PC-3 (cell line): ENCODE results near the gene CAPZB. TPM values are rescaled to one million over a fixed set of nuclear protein-coding genes. Genes with fewer than 3 reads are reported as not detected.

Experiments used
- ATAC-seq: fragments of 200-7000 bp; cut with Tn5 transposase; 2 replicates; pipeline ENCODE4 v1.9.1; 2020; ENCODE audit warnings: mild to moderate bottlenecking, moderate library complexity
- BruUV-seq: library from RNA; stranded (reverse); fragments of 400-500 nt; replicated peaks from 2 replicates; lab custom pipeline; 2021; lab: Mats Ljungman, UMichigan
- CTCF ChIA-PET: fragments of 300-600 bp; sonication (Branson Sonifier 250); formaldehyde crosslinking; loops from one replicate; lab custom pipeline; 2022; ENCODE audit warnings: antibody characterized with exemption; lab: Charles Lee
- POLR2A ChIA-PET: fragments of 300-600 bp; sonication (Branson Sonifier 250); formaldehyde crosslinking; loops from one replicate; lab custom pipeline; 2022; ENCODE audit warnings: antibody characterized with exemption; ENCODE audit not compliant: unreplicated experiment; lab: Charles Lee
- DNase-seq: peaks from one replicate; pipeline ENCODE4 v3.0.0-alpha.2; 2015
- H2AFZ ChIP-seq: fragments of 300-600 bp; sonication (generic); 2 replicates; pipeline ENCODE4 v1.6.0; 2016; ENCODE audit warnings: antibody characterized with exemption, low read length
- H3F3A ChIP-seq: fragments of 300-600 bp; sonication (generic); one replicate; pipeline ENCODE4 v1.6.0; 2017; ENCODE audit warnings: antibody characterized with exemption, low read length, control low read depth, mild to moderate bottlenecking; ENCODE audit not compliant: unreplicated experiment
- H3K27ac ChIP-seq: fragments of 300-600 bp; sonication (generic); 2 replicates; pipeline ENCODE4 v1.5.1; 2016; ENCODE audit warnings: mild to moderate bottlenecking, low read length
- H3K27me3 ChIP-seq: fragments of 300-600 bp; sonication (generic); 2 replicates; pipeline ENCODE4 v1.6.1; 2016; ENCODE audit warnings: low read length, mixed read lengths
- H3K36me3 ChIP-seq: fragments of 300-600 bp; sonication (generic); 2 replicates; pipeline ENCODE4 v1.6.1; 2016; ENCODE audit warnings: low read depth, mixed run types, low read length, mixed read lengths
- H3K4me1 ChIP-seq: fragments of 300-600 bp; sonication (generic); 2 replicates; pipeline ENCODE4 v1.5.1; 2016; ENCODE audit warnings: low read length; ENCODE audit not compliant: insufficient read depth
- H3K4me2 ChIP-seq: fragments of 300-600 bp; sonication (generic); 2 replicates; pipeline ENCODE4 v1.6.0; 2016; ENCODE audit warnings: low read length
- H3K4me3 ChIP-seq: fragments of 300-600 bp; sonication (generic); 2 replicates; pipeline ENCODE4 v1.5.1; 2016; ENCODE audit warnings: mild to moderate bottlenecking, low read length, mixed read lengths
- H3K79me2 ChIP-seq: fragments of 300-600 bp; sonication (generic); 2 replicates; pipeline ENCODE4 v1.6.1; 2017; ENCODE audit warnings: low read length, mixed read lengths
- H3K9ac ChIP-seq: fragments of 300-600 bp; sonication (generic); 2 replicates; pipeline ENCODE4 v1.6.0; 2016; ENCODE audit warnings: mild to moderate bottlenecking, low read length
- H3K9me2 ChIP-seq: fragments of 300-600 bp; sonication (generic); replicated peaks from 2 replicates; pipeline ENCODE4 v1.6.1; 2016; ENCODE audit warnings: mixed run types, low read length, mixed read lengths
- H3K9me3 ChIP-seq: fragments of 300-600 bp; sonication (generic); 2 replicates; pipeline ENCODE4 v1.6.1; 2016; ENCODE audit warnings: low read length, mixed read lengths
- H4K20me1 ChIP-seq: fragments of 300-600 bp; sonication (generic); 2 replicates; pipeline ENCODE4 v1.6.1; 2016; ENCODE audit warnings: low read length, mixed read lengths
- EZH2 ChIP-seq: fragments of 300-600 bp; sonication (generic); IDR thresholded peaks from one replicate; pipeline ENCODE4 v1.6.1; 2017; ENCODE audit warnings: antibody characterized with exemption, mild to moderate bottlenecking, low read length; ENCODE audit not compliant: unreplicated experiment
- EZH2phosphoT487 ChIP-seq: fragments of 300-600 bp; sonication (generic); IDR thresholded peaks from 2 replicates; pipeline ENCODE4 v1.6.1; 2018; ENCODE audit warnings: mild to moderate bottlenecking, antibody characterized with exemption, low read length, borderline replicate concordance
- intact Hi-C: fragments of 100-400 bp; cut with micrococcal nuclease; formaldehyde crosslinking; loops from 2 replicates; pipeline ENCODE4 v1.9.0; 2023
- total RNA-seq: library from RNA; depleted of rRNA; stranded (reverse); fragments of >200 nt; gene quantifications from 2 replicates; pipeline ENCODE4 v1.2.3, GENCODE V29; 2014
- TF ChIP-seq, protein P1 (sequence below): fragments of 300-600 bp; sonication (generic); conservative IDR thresholded peaks from 2 replicates; pipeline ENCODE4 v1.5.1; 2017; ENCODE audit warnings: antibody characterized with exemption, low read depth, mild to moderate bottlenecking, low read length

CAPZB gene
- total RNA-seq, 1 experiment from 2014 or later, result 86.7 TPM

DNA sequence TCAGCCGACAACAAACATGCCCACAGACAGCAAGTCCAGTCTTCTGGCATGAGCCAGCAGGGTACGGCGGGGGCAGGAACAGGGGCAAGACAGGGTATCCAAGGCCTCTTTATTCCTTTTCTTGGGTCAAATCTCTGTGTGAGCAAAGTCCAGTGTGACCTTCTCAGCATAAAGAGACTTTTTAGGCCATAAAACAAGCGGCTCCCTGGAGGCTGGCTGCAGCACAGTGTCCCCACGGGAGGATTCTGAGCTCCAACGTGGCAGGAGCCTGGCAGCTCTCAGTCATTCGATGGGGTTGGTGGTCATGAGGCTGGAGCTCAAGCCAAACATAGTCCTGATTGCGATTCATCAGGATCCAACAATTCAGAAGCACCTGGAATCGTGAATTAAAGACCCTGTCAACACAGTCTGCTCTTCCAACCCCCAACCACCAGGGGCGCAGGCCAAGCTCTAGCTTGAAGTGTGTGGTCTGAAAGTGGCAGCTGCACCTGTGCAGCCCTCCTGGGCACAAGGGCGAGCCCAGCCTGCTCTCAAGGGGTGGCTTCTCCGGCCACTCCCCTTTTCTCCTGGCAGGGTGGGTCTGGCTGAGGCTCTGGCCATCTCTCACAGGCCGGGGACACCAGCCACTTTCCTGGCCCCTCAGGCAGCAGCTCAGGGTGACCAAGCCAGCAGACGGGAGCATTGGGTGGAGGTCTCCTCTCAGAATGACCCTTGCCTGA, 111.1 kb downstream of the CAPZB start:
- Histone ChIP-seq H2AFZ (no peak overlapping the region), H3K4me3 (no peak overlapping the region), H3K27me3 (no peaks in the 10 kb centered on the region), H3K9me3 (no peaks in the 10 kb centered on the region), H3K27ac (no peak overlapping the region), H3K79me2 (no peaks in the 10 kb centered on the region), H3K4me2 (no peak overlapping the region), H3K9me2 (no peaks in the 10 kb centered on the region), H4K20me1 (no peaks in the 10 kb centered on the region), H3K36me3 (peaks cover 25% of the 10 kb centered on the region), H3K4me1 (no peaks in the 10 kb centered on the region), H3F3A (no peaks in the 10 kb centered on the region), H3K9ac (no peak overlapping the region)
- BruUV-seq, result no TSS peak
- intact Hi-C loops, result no loop called here
- TF ChIP-seq EZH2phosphoT487, result no peak
- TF ChIP-seq, protein P1, sequence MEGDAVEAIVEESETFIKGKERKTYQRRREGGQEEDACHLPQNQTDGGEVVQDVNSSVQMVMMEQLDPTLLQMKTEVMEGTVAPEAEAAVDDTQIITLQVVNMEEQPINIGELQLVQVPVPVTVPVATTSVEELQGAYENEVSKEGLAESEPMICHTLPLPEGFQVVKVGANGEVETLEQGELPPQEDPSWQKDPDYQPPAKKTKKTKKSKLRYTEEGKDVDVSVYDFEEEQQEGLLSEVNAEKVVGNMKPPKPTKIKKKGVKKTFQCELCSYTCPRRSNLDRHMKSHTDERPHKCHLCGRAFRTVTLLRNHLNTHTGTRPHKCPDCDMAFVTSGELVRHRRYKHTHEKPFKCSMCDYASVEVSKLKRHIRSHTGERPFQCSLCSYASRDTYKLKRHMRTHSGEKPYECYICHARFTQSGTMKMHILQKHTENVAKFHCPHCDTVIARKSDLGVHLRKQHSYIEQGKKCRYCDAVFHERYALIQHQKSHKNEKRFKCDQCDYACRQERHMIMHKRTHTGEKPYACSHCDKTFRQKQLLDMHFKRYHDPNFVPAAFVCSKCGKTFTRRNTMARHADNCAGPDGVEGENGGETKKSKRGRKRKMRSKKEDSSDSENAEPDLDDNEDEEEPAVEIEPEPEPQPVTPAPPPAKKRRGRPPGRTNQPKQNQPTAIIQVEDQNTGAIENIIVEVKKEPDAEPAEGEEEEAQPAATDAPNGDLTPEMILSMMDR, result peak; percentile 36; the same call in 1 of the 2 replicates
- POLR2A ChIA-PET, result no interaction called here
- ATAC-seq (peak; percentile 46; the same call in 1 of the 2 replicates), DNase-seq (no peak)
- CTCF ChIA-PET, result interaction anchor here (0.6 kb wide), 1 partner anchor 256 kb away, joined by 4 read pairs; no protein-coding TSS in a partner anchor

DNA sequence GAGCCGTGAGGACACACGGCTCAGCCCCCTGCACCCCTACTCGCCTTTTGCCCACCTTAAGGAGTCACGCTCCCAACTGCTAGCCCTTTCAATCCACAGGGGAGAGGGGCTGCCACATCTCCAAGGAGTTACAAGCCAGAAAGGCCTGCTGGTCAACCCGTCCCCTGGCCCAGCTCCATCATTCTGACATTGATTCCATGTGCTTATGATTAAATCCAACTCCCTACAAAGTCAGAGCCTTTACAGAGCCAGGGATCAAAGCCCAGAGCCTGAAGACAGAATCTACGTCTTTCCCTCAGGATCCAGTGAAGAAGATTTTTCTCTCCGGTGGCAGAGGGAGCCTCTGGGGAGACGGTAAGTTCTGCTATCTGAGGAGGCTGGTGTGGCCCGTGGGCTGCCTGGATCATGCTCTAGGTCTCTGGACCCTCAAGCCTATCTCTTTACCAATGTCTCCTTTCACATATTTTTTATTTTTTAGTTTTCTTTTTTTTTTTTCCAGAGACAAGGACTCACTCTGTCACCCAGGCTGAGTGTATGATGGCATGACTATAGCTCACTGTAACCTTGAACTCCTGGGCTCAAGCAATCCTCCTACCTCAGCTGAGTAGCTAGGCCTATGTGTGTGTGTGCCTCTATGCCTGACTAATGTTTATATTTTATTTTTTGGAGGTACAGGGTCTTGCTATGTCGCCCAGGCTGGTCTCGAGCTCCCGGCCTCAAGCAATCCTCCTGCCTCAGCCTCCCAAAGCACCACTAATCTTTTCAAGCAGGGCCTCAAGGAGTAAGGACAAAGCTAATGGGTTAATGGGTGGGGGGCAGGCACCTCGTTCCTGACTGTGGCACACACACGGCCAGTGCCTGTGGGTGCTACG, 111.9 kb downstream of the CAPZB start:
- ATAC-seq (no peak), DNase-seq (no peak)
- CTCF ChIA-PET, result no interaction called here
- no peak overlapping the region for H3K27ac ChIP-seq
- H3K79me2 ChIP-seq, result no peaks in the 10 kb centered on the region
- no peak overlapping the region for H3K4me3 ChIP-seq
- POLR2A ChIA-PET, result interaction anchor here (0.6 kb wide), 1 partner anchor 255 kb away, joined by 3 read pairs; no protein-coding TSS in a partner anchor
- no peaks in the 10 kb centered on the region for H3K4me1 ChIP-seq
- no peak overlapping the region for H2AFZ ChIP-seq
- no TSS peak for BruUV-seq
- no peaks in the 10 kb centered on the region for H3F3A ChIP-seq
- no peak overlapping the region for H3K9ac ChIP-seq
- H3K27me3 ChIP-seq, result no peaks in the 10 kb centered on the region
- H3K9me3 ChIP-seq, result no peaks in the 10 kb centered on the region
- no peaks in the 10 kb centered on the region for H4K20me1 ChIP-seq
- TF ChIP-seq EZH2phosphoT487 (no peak), EZH2 (no peak)
- TF ChIP-seq, protein P1, result no peak
- H3K4me2 ChIP-seq, result no peak overlapping the region
- no peaks in the 10 kb centered on the region for H3K9me2 ChIP-seq
- intact Hi-C loops, result no loop called here
- peaks cover 21% of the 10 kb centered on the region for H3K36me3 ChIP-seq
